WERI-Rb-1 (cell line): ENCODE measurements around the gene USP36.

Source experiments
- DNase-seq: peaks from one replicate; pipeline ENCODE4 v3.0.0-alpha.2; 2020
- H3K27ac ChIP-seq: fragments of 250-450 bp; sonication (Bioruptor Pico); 2 replicates; pipeline ENCODE4 v1.5.1; 2020; ENCODE audit warnings: mild to moderate bottlenecking, moderate library complexity
- H3K27me3 ChIP-seq: fragments of 250-450 bp; sonication (Bioruptor Pico); 2 replicates; pipeline ENCODE4 v1.5.1; 2021; ENCODE audit warnings: mild to moderate bottlenecking, low read depth, moderate library complexity; ENCODE audit not compliant: insufficient read depth, severe bottlenecking
- H3K36me3 ChIP-seq: fragments of 250-450 bp; sonication (Bioruptor Pico); 2 replicates; pipeline ENCODE4 v1.5.1; 2020; ENCODE audit warnings: mild to moderate bottlenecking, moderate library complexity
- H3K4me3 ChIP-seq: 2 replicates; pipeline ENCODE4 v1.5.1; 2011; ENCODE audit warnings: low read depth, mild to moderate bottlenecking, control low read depth, low read length
- H3K9me3 ChIP-seq: fragments of 250-450 bp; sonication (Bioruptor Pico); 2 replicates; pipeline ENCODE4 v1.5.1; 2021; ENCODE audit warnings: mild to moderate bottlenecking, moderate library complexity; ENCODE audit not compliant: severe bottlenecking
- TF ChIP-seq, protein P1 (sequence below): IDR thresholded peaks from 2 replicates; pipeline ENCODE4 v1.5.1; 2011; ENCODE audit warnings: low read depth, mild to moderate bottlenecking, control low read depth, inconsistent platforms, low read length

The USP36 gene

DNA sequence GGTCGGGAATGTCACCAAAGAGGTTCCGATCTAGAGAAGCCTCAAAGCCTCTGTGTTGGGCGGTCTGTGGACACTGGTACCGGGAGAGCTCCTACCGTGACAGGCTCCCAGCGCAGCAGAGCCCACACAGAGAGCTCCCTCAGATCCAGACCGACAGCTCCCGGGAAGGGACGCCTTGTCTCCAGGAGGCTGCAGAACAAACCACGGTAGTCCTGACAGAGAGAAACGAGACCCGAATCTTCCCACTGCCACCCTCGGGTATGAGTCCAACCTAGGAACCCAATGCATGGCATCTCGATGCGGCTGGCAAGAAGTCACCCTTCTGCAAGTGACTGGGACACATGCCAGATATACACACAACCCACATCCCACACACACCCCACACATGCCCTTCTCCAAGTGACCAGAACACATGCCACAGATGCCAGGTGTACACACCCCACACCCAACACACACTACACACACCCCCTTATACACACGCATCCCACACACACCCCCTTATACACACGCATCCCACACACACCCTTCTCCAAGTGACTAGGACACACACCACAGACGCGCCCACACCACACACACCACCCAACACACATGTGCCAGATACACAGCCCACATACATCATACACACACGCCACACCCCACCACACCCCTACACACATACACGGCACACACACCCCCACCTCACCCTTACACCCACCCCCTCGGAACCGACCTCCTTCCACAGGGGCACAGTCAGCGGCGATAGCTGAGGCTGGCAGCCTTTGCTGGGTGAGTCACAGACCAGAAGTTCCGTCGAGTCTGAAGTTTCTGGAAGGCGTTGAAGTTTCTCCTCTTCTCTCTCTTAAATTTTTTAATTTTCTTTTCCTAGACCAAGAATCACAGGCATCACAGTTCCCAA, 42.7 kb downstream of the USP36 start:
- Histone ChIP-seq H3K27ac (no peak overlapping the region; the same call in 1 of the 2 replicates), H3K4me3 (no peak overlapping the region), H3K36me3 (peaks cover 86% of the 10 kb centered on the region), H3K27me3 (no peaks in the 10 kb centered on the region), H3K9me3 (no peaks in the 10 kb centered on the region)
- TF ChIP-seq, protein P1, sequence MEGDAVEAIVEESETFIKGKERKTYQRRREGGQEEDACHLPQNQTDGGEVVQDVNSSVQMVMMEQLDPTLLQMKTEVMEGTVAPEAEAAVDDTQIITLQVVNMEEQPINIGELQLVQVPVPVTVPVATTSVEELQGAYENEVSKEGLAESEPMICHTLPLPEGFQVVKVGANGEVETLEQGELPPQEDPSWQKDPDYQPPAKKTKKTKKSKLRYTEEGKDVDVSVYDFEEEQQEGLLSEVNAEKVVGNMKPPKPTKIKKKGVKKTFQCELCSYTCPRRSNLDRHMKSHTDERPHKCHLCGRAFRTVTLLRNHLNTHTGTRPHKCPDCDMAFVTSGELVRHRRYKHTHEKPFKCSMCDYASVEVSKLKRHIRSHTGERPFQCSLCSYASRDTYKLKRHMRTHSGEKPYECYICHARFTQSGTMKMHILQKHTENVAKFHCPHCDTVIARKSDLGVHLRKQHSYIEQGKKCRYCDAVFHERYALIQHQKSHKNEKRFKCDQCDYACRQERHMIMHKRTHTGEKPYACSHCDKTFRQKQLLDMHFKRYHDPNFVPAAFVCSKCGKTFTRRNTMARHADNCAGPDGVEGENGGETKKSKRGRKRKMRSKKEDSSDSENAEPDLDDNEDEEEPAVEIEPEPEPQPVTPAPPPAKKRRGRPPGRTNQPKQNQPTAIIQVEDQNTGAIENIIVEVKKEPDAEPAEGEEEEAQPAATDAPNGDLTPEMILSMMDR = no peak
- no peak for DNase-seq

DNA sequence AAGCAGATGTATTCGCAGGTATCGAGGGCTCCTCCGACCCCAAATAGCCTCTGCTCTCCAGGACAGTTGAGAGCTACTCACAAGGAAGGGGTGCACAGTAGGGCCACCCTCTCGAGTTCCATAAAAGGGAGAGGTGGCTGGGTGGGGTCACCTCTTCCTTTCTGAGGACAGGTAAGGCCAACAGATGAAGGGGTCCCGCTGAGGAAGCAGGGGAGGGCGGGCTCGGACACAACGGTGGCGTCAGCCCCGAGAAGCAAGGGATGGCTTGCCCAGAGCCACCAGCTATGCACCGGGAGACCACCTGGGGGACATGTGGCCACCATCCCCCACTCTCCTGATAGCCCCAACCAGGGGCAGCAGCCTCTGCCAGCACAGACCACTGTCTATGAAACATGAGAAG, 43.4 kb downstream of the USP36 start:
- DNase-seq = no peak
- no peaks in the 10 kb centered on the region for H3K9me3 ChIP-seq
- no peak overlapping the region for H3K4me3 ChIP-seq
- H3K36me3 ChIP-seq = peaks cover 82% of the 10 kb centered on the region
- H3K27ac ChIP-seq = no peak overlapping the region
- H3K27me3 ChIP-seq = no peaks in the 10 kb centered on the region
- TF ChIP-seq, protein P1 = no peak

- Histone ChIP-seq H3K27me3 (no peaks in the 10 kb centered on the region), H3K4me3 (no peak overlapping the region), H3K27ac (no peak overlapping the region), H3K36me3 (peaks cover 84% of the 10 kb centered on the region), H3K9me3 (no peaks in the 10 kb centered on the region)
- TF ChIP-seq, protein P1 = no peak
- DNase-seq = no peak
Measured at GRCh38 chr17:78796517-78796900, 44.1 kb downstream of the USP36 start.

GRCh38 chr17:78795861-78796516, 44.6 kb downstream of the USP36 start:
- Histone ChIP-seq H3K27ac (no peak overlapping the region), H3K9me3 (no peaks in the 10 kb centered on the region), H3K4me3 (no peak overlapping the region), H3K27me3 (no peaks in the 10 kb centered on the region), H3K36me3 (peaks cover 81% of the 10 kb centered on the region)
- no peak for DNase-seq
- TF ChIP-seq, protein P1 = no peak

GRCh38 chr17:78794864-78795640, 45.6 kb downstream of the USP36 start:
- H3K4me3 ChIP-seq = no peak overlapping the region
- H3K36me3 ChIP-seq = peaks cover 76% of the 10 kb centered on the region
- no peaks in the 10 kb centered on the region for H3K9me3 ChIP-seq
- TF ChIP-seq, protein P1 = no peak
- H3K27me3 ChIP-seq = no peaks in the 10 kb centered on the region
- no peak overlapping the region for H3K27ac ChIP-seq
- no peak for DNase-seq
